IMR-90 (cell line): ENCODE measurements around the gene SYNGR3. TPM values are rescaled to one million over a fixed set of nuclear protein-coding genes. Genes with fewer than 3 reads are reported as not detected.

Experiments used
- ATAC-seq: fragments of 200-7000 bp; cut with Tn5 transposase; 2 replicates; pipeline ENCODE4 v1.9.1; 2020; ENCODE audit warnings: low read depth, mild to moderate bottlenecking, moderate library complexity
- BruUV-seq: library from RNA; stranded (reverse); fragments of 400-500 nt; replicated peaks from 2 replicates; lab custom pipeline; 2021; lab: Mats Ljungman, UMichigan
- CTCF ChIA-PET: fragments of 300-600 bp; formaldehyde crosslinking; extraction: SDS; loops from one replicate; lab custom pipeline; 2021; ENCODE audit warnings: antibody characterized with exemption; lab: Yijun Ruan, JAX
- POLR2A ChIA-PET: fragments of 300-600 bp; sonication (Branson Sonifier 250); formaldehyde crosslinking; loops from one replicate; lab custom pipeline; 2022; ENCODE audit warnings: antibody characterized with exemption; ENCODE audit not compliant: unreplicated experiment; lab: Charles Lee
- DNase-seq: peaks from one replicate; pipeline ENCODE4 v3.0.0; 2013
- H2AFZ ChIP-seq: replicated peaks from 2 replicates; pipeline ENCODE3; 2013; ENCODE audit warnings: low read length, mild to moderate bottlenecking; ENCODE audit not compliant: poor library complexity
- H2AK5ac ChIP-seq: 2 replicates; pipeline ENCODE4 v1.6.1; 2013; ENCODE audit warnings: low read depth, low read length, inconsistent platforms
- H2AK9ac ChIP-seq: replicated peaks from 2 replicates; pipeline ENCODE3; 2013; ENCODE audit warnings: mild to moderate bottlenecking, low read depth, low read length, moderate library complexity; ENCODE audit not compliant: poor library complexity
- H2BK120ac ChIP-seq: 2 replicates; pipeline ENCODE4 v1.6.1; 2013; ENCODE audit warnings: low read depth, low read length, inconsistent platforms
- H2BK15ac ChIP-seq: 3 replicates; pipeline ENCODE4 v1.6.1; 2013; ENCODE audit warnings: low read depth, low read length, inconsistent platforms
- H2BK20ac ChIP-seq: 2 replicates; pipeline ENCODE4 v1.6.1; 2013; ENCODE audit warnings: low read depth, mild to moderate bottlenecking, inconsistent platforms, low read length, moderate library complexity
- H2BK5ac ChIP-seq: 2 replicates; pipeline ENCODE4 v1.6.1; 2013; ENCODE audit warnings: mild to moderate bottlenecking, low read depth, low read length, inconsistent platforms; ENCODE audit not compliant: poor library complexity, severe bottlenecking
- H3K14ac ChIP-seq: replicated peaks from 2 replicates; pipeline ENCODE4 v1.6.1; 2013; ENCODE audit warnings: low read depth, low read length, inconsistent platforms
- H3K18ac ChIP-seq: 2 replicates; pipeline ENCODE4 v1.6.1; 2013; ENCODE audit warnings: low read depth, low read length, control low read depth
- H3K23ac ChIP-seq: 2 replicates; pipeline ENCODE4 v1.6.1; 2013; ENCODE audit warnings: low read depth, low read length, inconsistent platforms
- H3K27ac ChIP-seq: 2 replicates; pipeline ENCODE4 v1.5.1; 2013; ENCODE audit warnings: mild to moderate bottlenecking, control low read depth, low read length; ENCODE audit not compliant: insufficient read depth
- H3K27me3 ChIP-seq: 2 replicates; pipeline ENCODE4 v1.6.1; 2013; ENCODE audit warnings: low read length; ENCODE audit not compliant: control insufficient read depth, insufficient read depth
- H3K36me3 ChIP-seq: 2 replicates; pipeline ENCODE4 v1.6.1; 2013; ENCODE audit warnings: low read length, mixed read lengths; ENCODE audit not compliant: control insufficient read depth, insufficient read depth
- H3K4ac ChIP-seq: 2 replicates; pipeline ENCODE4 v1.6.1; 2013; ENCODE audit warnings: low read depth, low read length, inconsistent platforms
- H3K4me1 ChIP-seq: 2 replicates; pipeline ENCODE4 v1.6.1; 2013; ENCODE audit warnings: low read length, mixed read lengths; ENCODE audit not compliant: control insufficient read depth, insufficient read depth
- H3K4me2 ChIP-seq: 2 replicates; pipeline ENCODE4 v1.6.1; 2013; ENCODE audit warnings: low read depth, mild to moderate bottlenecking, control low read depth, low read length, moderate library complexity
- H3K4me3 ChIP-seq: 2 replicates; pipeline ENCODE4 v1.5.1; 2013; ENCODE audit warnings: low read depth, mild to moderate bottlenecking, control low read depth, low read length, moderate library complexity; ENCODE audit not compliant: insufficient read depth
- H3K56ac ChIP-seq: 2 replicates; pipeline ENCODE4 v1.6.1; 2013; ENCODE audit warnings: low read length, inconsistent platforms; ENCODE audit not compliant: insufficient read depth; ENCODE audit errors: extremely low read depth
- H3K79me1 ChIP-seq, 2 experiments: 2 replicates each; pipeline ENCODE4 v1.6.1; 2013; ENCODE audit warnings: low read length in 2 of 2, inconsistent platforms in 1 of 2, low read depth in 1 of 2
- H3K9ac ChIP-seq: 2 replicates; pipeline ENCODE4 v1.6.1; 2013; ENCODE audit warnings: low read depth, low read length, control low read depth
- H3K9me1 ChIP-seq: 2 replicates; pipeline ENCODE4 v1.6.1; 2013; ENCODE audit warnings: low read length, inconsistent platforms; ENCODE audit not compliant: insufficient read depth
- H3K9me3 ChIP-seq: 2 replicates; pipeline ENCODE4 v1.6.1; 2013; ENCODE audit warnings: low read length; ENCODE audit not compliant: control insufficient read depth, insufficient read depth
- H4K20me1 ChIP-seq: 2 replicates; pipeline ENCODE4 v1.6.1; 2013; ENCODE audit warnings: low read length, inconsistent platforms; ENCODE audit not compliant: insufficient read depth
- H4K5ac ChIP-seq: 2 replicates; pipeline ENCODE4 v1.6.1; 2013; ENCODE audit warnings: mild to moderate bottlenecking, low read depth, low read length, control low read depth
- H4K8ac ChIP-seq, 2 experiments: 2 replicates each; pipeline ENCODE4 v1.6.1; 2013; ENCODE audit warnings: low read depth in 2 of 2, low read length in 2 of 2, control low read depth in 1 of 2, inconsistent platforms in 1 of 2
- H4K91ac ChIP-seq: 2 replicates; pipeline ENCODE4 v1.6.1; 2013; ENCODE audit warnings: low read depth, low read length, inconsistent platforms; ENCODE audit not compliant: insufficient read depth
- BHLHE40 ChIP-seq: fragments of 150-350 bp; IDR thresholded peaks from 2 replicates; pipeline ENCODE4 v1.6.1; 2016; ENCODE audit warnings: mild to moderate bottlenecking, low read depth, low read length
- CEBPB ChIP-seq: IDR thresholded peaks from 2 replicates; pipeline ENCODE4 v1.6.1; 2012; ENCODE audit warnings: low read depth, low read length, improper control_type of control experiment
- CHD1 ChIP-seq: IDR thresholded peaks from 2 replicates; pipeline ENCODE4 v1.6.1; 2012; ENCODE audit warnings: low read depth, low read length, improper control_type of control experiment
- FOS ChIP-seq: fragments of 150-350 bp; IDR thresholded peaks from 2 replicates; pipeline ENCODE4 v1.6.1; 2016; ENCODE audit warnings: low read depth, low read length
- MAFK ChIP-seq: IDR thresholded peaks from 2 replicates; pipeline ENCODE4 v1.6.1; 2012; ENCODE audit warnings: low read depth, low read length, improper control_type of control experiment
- MXI1 ChIP-seq: IDR thresholded peaks from 2 replicates; pipeline ENCODE4 v1.6.1; 2012; ENCODE audit warnings: low read depth, mild to moderate bottlenecking, low read length, moderate library complexity, borderline replicate concordance
- NFE2L2 ChIP-seq: fragments of 150-350 bp; IDR thresholded peaks from 2 replicates; pipeline ENCODE4 v1.6.1; 2016; ENCODE audit warnings: low read depth, mild to moderate bottlenecking, low read length
- RAD21 ChIP-seq: IDR thresholded peaks from 2 replicates; pipeline ENCODE4 v1.6.1; 2012; ENCODE audit warnings: low read length, improper control_type of control experiment
- RCOR1 ChIP-seq: IDR thresholded peaks from 2 replicates; pipeline ENCODE4 v1.6.1; 2012; ENCODE audit warnings: mild to moderate bottlenecking, low read length, improper control_type of control experiment; ENCODE audit not compliant: insufficient replicate concordance
- RFX5 ChIP-seq: IDR thresholded peaks from 2 replicates; pipeline ENCODE4 v1.8.0; 2012; ENCODE audit warnings: low read depth, mild to moderate bottlenecking, low read length, moderate library complexity
- SMC3 ChIP-seq: fragments of 150-350 bp; IDR thresholded peaks from 2 replicates; pipeline ENCODE4 v1.6.1; 2016; ENCODE audit warnings: low read depth, mild to moderate bottlenecking, antibody characterized with exemption, low read length, moderate library complexity
- WGBS, 2 experiments: methylation state at CpG; one replicate each; pipeline versions ENCODE4 v1.1.5 to v1.1.7; 2013; ENCODE audit warnings: missing lambda C conversion rate in 2 of 2; ENCODE audit not compliant: insufficient read length in 1 of 2; ENCODE audit errors: extremely low coverage in 2 of 2; 5-methylcytosine and 5-hydroxymethylcytosine counted together
- dilution Hi-C: fragments of 300-500 bp; cut with HindIII; formaldehyde crosslinking; loops from one replicate; pipeline ENCODE4 v1.14.3; 2018; ENCODE audit warnings: low sequenced_read_pairs; ENCODE audit not compliant: unreplicated experiment
- in situ Hi-C: fragments of 300-500 bp; cut with MboI; formaldehyde crosslinking; loops from 3 replicates; pipeline ENCODE4 v1.14.3; 2019; ENCODE audit warnings: low sequenced_read_pairs, inconsistent platforms, mixed read lengths
- intact Hi-C: fragments of 100-400 bp; cut with micrococcal nuclease; formaldehyde crosslinking; loops from 2 replicates; pipeline ENCODE4 v1.10.0; 2022
- polyA plus RNA-seq, 3 experiments: library from polyadenylated mRNA; depleted of rRNA; stranded (reverse); fragments of >200 nt; gene quantifications; 2 replicates each; pipeline ENCODE4 v1.2.3, GENCODE V29; 2012; ENCODE audit warnings: low replicate concordance in 1 of 3
- total RNA-seq: library from RNA; depleted of rRNA; stranded (reverse); fragments of >200 nt; gene quantifications from 2 replicates; pipeline ENCODE4 v1.2.3, GENCODE V29; 2012
- TF ChIP-seq, protein P1 (sequence below): fragments of 150-350 bp; IDR thresholded peaks from 2 replicates; pipeline ENCODE4 v1.6.1; 2017; ENCODE audit warnings: mild to moderate bottlenecking, antibody characterized with exemption, low read length, low read depth
- TF ChIP-seq, protein P2 (sequence below): fragments of 150-350 bp; IDR thresholded peaks from 2 replicates; pipeline ENCODE4 v1.6.1; 2016; ENCODE audit warnings: low read depth, mild to moderate bottlenecking, low read length, moderate library complexity, borderline replicate concordance

Gene SYNGR3
- total and polyA plus RNA-seq, 2 of the 4 experiments (the other 2 are of a cell fraction), result 1.8 to 5.8 TPM

DNA sequence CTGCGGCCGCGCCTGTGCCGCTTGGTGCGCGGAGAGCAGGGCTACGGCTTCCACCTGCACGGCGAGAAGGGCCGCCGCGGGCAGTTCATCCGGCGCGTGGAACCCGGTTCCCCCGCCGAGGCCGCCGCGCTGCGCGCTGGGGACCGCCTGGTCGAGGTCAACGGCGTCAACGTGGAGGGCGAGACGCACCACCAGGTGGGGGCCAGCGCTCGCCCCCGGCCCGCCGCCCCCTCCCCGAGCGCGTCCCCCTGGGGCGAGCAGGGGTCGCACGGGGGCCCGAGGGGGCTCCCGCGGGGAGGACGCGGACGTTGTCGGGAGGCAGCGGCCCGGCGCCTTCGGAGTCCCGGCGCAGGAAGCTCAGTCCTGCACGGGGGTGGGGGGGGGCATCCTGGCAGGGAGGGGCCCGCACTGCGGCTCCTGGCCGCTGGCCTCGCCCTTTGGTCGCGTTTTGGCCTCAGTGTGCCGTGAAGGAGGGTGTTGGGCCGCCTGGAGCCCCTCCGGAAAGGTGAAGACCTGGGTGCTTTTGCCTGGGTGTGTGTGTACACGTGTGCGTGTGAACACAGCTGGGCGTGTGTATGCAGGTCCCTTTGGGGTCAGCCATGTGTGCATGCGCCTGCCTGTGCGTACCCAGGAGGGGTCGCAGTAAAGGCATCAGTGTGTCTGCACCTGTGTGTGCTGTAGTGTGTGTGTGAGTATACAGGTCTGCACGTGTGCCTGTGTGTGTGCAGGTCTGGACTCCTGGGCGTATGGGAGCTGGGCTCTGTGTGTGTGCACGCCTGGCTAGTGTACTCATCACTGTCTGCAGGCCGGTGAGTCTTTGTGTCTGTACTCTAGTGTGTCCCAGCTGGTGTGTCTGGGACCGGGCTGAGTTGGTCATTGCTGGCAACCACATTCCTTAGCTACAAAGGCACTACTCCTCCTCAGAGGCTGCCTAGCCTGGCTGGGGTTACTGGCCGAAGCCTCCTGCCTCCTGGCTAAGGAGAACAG is 37.5 kb downstream of the SYNGR3 start:
- ChIA-PET CTCF (interaction anchor here (1.3 kb wide), 1 partner anchor 23 kb away, joined by 5 read pairs; no protein-coding TSS in a partner anchor), POLR2A (interaction anchor here (0.6 kb wide), 1 partner anchor 130 kb away, joined by 6 read pairs; no protein-coding TSS in a partner anchor)
- Histone ChIP-seq H2BK15ac (peak overlapping the region; percentile 69; the same call in 1 of the 3 replicates), H2AK5ac (peak overlapping the region; percentile 99), H4K91ac (peak overlapping the region; percentile 63), H3K79me1 (peaks cover 6 to 48% of the 10 kb centered on the region in 2 experiments), H2AK9ac (peak overlapping the region; percentile 77), H3K4ac (peak overlapping the region; percentile 93), H3K36me3 (peaks cover 18% of the 10 kb centered on the region), H3K9ac (peak overlapping the region; percentile 80), H3K27me3 (no peaks in the 10 kb centered on the region), H3K56ac (no peak overlapping the region; the same call in 1 of the 2 replicates), H2BK120ac (peak overlapping the region; percentile 37; the same call in 1 of the 2 replicates), H3K14ac (peak overlapping the region; percentile 97), H3K4me1 (peaks cover 22% of the 10 kb centered on the region), H3K27ac (peak overlapping the region; percentile 38), H4K5ac (peak overlapping the region; percentile 2; the same call in 1 of the 2 replicates), H2AFZ (peak overlapping the region; percentile 78), H3K18ac (peak overlapping the region; percentile 5; the same call in 1 of the 2 replicates), H2BK20ac (no peak overlapping the region), H3K4me2 (peak overlapping the region; percentile 96), H3K4me3 (peak overlapping the region; percentile 70), H3K9me3 (no peaks in the 10 kb centered on the region), H3K23ac (peak overlapping the region; percentile 94), H3K9me1 (peaks cover 9% of the 10 kb centered on the region), H2BK5ac (peak overlapping the region; percentile 62), H4K20me1 (peaks cover 15% of the 10 kb centered on the region), H4K8ac (peak overlapping the region in 1 of 2 experiments; percentile 66; a peak in 1 of 4 replicates)
- dilution Hi-C loops, result no loop called here
- in situ Hi-C loops, result no loop called here
- TF ChIP-seq SMC3, result no peak
- TF ChIP-seq RFX5, result no peak
- TF ChIP-seq RAD21, result peak; percentile 12; the same call in 1 of the 2 replicates
- no peak; the same call in 1 of the 2 replicates for TF ChIP-seq FOS
- TF ChIP-seq NFE2L2, result no peak
- peak; percentile 53 for TF ChIP-seq RCOR1
- TF ChIP-seq, protein P1, sequence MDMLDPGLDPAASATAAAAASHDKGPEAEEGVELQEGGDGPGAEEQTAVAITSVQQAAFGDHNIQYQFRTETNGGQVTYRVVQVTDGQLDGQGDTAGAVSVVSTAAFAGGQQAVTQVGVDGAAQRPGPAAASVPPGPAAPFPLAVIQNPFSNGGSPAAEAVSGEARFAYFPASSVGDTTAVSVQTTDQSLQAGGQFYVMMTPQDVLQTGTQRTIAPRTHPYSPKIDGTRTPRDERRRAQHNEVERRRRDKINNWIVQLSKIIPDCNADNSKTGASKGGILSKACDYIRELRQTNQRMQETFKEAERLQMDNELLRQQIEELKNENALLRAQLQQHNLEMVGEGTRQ, result no peak
- no peak for TF ChIP-seq BHLHE40
- no peak for TF ChIP-seq MAFK
- TF ChIP-seq CHD1, result no peak
- TF ChIP-seq, protein P2, sequence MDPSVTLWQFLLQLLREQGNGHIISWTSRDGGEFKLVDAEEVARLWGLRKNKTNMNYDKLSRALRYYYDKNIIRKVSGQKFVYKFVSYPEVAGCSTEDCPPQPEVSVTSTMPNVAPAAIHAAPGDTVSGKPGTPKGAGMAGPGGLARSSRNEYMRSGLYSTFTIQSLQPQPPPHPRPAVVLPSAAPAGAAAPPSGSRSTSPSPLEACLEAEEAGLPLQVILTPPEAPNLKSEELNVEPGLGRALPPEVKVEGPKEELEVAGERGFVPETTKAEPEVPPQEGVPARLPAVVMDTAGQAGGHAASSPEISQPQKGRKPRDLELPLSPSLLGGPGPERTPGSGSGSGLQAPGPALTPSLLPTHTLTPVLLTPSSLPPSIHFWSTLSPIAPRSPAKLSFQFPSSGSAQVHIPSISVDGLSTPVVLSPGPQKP, result no peak
- peak; percentile 64 for TF ChIP-seq MXI1
- TF ChIP-seq CEBPB, result no peak
- 5% methylated on average over 44 of the region's 76 CpGs; no CpG with 5 or more reads in 1 of the 2 experiments for WGBS, 2 experiments
- ATAC-seq (peak; percentile 7), DNase-seq (peak; percentile 59)
- intact Hi-C loops, result no loop called here
- BruUV-seq, result no TSS peak
